ENCODE results near the gene TRIM47. TPM values are rescaled to one million over a fixed set of nuclear protein-coding genes. Genes with fewer than 3 reads are reported as not detected.

The TRIM47 gene
- total RNA-seq, 2 donors from 2014 or later: 21.3 to 62.9 TPM

DNA sequence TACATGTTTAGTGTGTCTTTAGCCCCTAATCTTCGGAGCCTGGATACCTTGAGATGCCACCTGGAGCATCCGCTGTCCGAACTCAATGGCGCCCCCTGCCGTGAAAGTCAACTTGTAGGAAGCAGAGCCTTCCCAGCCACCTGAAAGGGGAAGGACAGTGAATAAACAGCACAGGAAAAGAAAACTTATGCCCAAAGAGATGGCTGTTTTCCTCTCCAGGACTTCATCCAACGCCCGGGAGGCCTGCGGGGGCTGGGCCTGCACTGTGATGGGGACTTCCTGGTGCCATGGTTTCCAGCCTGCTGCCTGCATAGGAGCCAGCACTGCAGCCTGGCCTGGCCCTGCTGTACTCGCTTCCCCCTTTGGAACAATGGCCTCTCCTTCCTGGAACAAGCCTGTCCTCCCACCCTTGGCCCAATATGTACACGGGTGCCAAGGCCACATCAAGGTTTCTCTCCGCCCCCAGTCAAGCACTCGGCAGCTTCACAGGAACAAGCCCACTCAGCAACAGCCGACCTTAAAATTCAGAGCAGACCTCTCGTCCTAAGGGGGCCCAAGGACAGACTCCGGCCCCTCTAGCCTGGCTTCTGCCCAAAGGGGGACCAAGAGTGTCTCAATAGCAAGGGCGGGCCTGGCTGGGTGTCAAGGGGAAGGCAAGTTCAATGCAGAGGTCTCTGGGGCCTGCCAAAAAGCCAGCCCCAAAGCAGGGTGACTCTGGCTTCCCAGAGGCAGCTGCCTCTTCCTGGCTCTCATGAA is 29.7 kb downstream of the TRIM47 start:
- 43% methylated on average over 16 of the region's 16 CpGs for WGBS

DNA sequence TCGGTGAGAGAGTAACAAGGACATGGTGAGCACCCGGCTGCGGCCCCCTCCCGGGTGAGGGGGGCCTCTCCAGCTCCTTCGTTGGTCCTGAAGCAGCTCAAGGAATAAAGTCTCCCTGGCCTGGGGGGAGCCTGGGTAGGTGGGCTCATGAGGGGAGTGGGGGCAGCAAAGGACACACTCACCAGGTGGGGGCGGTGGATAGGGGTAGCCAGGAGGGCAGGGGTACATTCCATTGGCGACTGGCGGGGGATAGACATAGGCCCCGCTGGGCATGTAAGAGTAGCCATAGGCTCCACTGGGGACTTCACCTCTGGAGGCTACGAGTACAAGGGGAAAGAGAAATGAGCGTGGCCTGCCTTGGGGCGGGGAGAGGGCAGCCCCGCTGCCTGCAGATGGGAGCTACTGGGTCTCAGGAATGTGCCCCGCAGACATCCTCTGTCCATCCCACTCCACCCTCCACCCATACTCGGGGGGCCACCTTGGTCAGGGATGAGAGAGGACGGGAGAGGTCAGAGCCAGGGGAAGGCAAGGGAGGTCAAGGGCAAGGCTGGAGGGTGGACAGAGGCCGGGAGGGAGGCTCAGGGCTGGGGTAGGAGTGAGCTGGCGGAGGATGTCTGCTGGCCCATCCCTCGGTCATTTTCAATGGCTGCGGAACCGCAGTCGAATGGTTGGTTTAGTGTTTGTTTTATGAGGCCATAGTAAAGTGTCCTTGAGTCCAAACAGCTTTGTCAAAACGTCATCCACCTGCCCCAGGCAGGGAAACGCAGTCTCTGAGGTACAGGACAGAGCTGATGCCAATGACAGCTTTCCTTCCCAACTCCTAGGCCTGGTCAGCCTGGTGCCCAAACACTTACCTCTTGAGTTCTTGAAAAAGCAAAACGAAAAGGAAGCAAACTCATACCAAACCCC is 30.5 kb downstream of the TRIM47 start:
- peaks cover 16% of the 10 kb centered on the region for H3K4me1 ChIP-seq (replicated peaks)
- H3K27ac ChIP-seq: peak overlapping the region; percentile 3 to 50
- peaks cover 33 to 40% of the 10 kb centered on the region in 2 donors for H3K36me3 ChIP-seq
- no peaks in the 10 kb centered on the region for H3K27me3 ChIP-seq (replicated peaks; ENCODE audit: insufficient read depth)
- intact Hi-C loops (cut with DNase I): no loop called here
- no peaks in the 10 kb centered on the region for H3K9me3 ChIP-seq
- no peak overlapping the region for H3K4me3 ChIP-seq
- no peak for DNase-seq (ENCODE audit: low spot score)
- TF ChIP-seq POLR2A (IDR thresholded peaks at IDR 0.05) (no peak), POLR2AphosphoS5 (IDR thresholded peaks at IDR 0.05) (no peak)
- TF ChIP-seq, protein P1, sequence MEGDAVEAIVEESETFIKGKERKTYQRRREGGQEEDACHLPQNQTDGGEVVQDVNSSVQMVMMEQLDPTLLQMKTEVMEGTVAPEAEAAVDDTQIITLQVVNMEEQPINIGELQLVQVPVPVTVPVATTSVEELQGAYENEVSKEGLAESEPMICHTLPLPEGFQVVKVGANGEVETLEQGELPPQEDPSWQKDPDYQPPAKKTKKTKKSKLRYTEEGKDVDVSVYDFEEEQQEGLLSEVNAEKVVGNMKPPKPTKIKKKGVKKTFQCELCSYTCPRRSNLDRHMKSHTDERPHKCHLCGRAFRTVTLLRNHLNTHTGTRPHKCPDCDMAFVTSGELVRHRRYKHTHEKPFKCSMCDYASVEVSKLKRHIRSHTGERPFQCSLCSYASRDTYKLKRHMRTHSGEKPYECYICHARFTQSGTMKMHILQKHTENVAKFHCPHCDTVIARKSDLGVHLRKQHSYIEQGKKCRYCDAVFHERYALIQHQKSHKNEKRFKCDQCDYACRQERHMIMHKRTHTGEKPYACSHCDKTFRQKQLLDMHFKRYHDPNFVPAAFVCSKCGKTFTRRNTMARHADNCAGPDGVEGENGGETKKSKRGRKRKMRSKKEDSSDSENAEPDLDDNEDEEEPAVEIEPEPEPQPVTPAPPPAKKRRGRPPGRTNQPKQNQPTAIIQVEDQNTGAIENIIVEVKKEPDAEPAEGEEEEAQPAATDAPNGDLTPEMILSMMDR (IDR thresholded peaks at IDR 0.05): no peak
- WGBS: 86% methylated on average over 25 of the region's 25 CpGs

More for the DNA sequence above, 29.7 kb downstream of the TRIM47 start:
- peaks cover 33 to 40% of the 10 kb centered on the region in 2 donors for H3K36me3 ChIP-seq
- TF ChIP-seq, protein P1 (IDR thresholded peaks at IDR 0.05): peak; percentile 54 to 74 (median 68)
- TF ChIP-seq POLR2AphosphoS5 (IDR thresholded peaks at IDR 0.05) (peak; percentile 55), POLR2A (IDR thresholded peaks at IDR 0.05) (no peak)
- H3K27ac ChIP-seq: peak overlapping the region; percentile 3 to 50
- H3K4me3 ChIP-seq: no peak overlapping the region
- intact Hi-C loops (cut with DNase I): no loop called here
- H3K9me3 ChIP-seq: no peaks in the 10 kb centered on the region
- peak; percentile 80 for DNase-seq (ENCODE audit: low spot score)
- peaks cover 24% of the 10 kb centered on the region for H3K4me1 ChIP-seq (replicated peaks)
- no peaks in the 10 kb centered on the region for H3K27me3 ChIP-seq (replicated peaks; ENCODE audit: insufficient read depth)

DNA sequence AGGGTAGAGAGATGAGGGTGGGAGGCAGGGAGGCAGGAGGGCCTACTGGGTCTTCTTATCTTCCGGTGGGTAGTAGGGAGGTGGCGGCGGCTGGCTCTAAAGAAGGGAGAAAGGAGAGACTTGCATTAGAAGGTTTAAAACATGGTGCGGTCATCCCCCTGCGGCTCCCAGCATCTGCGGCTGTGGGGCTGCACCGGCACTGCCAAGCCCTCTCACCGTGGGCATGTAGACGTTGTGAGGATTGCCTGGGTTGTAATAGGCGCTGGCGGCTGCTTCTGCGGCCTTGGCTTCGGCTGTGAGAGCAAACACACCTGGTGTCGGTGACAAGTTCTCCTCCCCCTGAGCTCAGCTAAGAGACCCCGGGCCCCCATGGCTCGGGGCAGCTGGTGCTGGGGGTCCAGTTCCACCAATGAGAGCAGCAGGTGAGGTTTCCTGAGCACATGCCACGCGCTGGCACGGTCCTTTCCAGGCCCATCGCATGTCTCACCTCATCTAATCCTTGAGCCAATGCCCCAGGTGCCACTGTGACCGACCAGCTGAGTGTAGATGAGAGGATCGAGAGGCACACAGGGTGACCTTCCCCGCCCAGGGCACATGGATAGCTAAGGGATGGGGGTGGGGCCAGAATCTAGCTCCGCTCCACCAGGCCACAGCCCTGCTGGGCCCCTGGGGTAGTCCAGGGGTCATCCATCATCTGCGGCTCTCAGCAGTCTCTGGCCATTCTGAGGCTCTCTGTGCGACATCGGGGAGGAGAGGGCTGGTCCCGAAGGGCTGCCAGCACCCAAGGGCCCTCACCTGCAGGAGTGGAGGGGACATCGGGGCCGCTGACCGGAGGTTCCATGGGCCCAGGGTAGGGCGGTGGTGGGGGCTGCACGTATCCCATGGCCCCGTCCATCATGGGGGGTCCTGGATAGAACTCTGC is 31.4 kb downstream of the TRIM47 start:
- Histone ChIP-seq H3K9me3 (no peaks in the 10 kb centered on the region), H3K36me3 (peaks cover 33 to 40% of the 10 kb centered on the region in 2 donors), H3K27ac (peak overlapping the region in 1 of 2 donors; percentile 84), H3K27me3 (replicated peaks; ENCODE audit: insufficient read depth) (no peaks in the 10 kb centered on the region), H3K4me3 (no peak overlapping the region), H3K4me1 (replicated peaks) (peaks cover 16% of the 10 kb centered on the region)
- DNase-seq (ENCODE audit: low spot score): no peak
- intact Hi-C loops (cut with DNase I): no loop called here
- no peak for TF ChIP-seq POLR2AphosphoS5 (IDR thresholded peaks at IDR 0.05)
- TF ChIP-seq, protein P1 (IDR thresholded peaks at IDR 0.05): no peak
- TF ChIP-seq POLR2A (IDR thresholded peaks at IDR 0.05): no peak
- 77% methylated on average over 31 of the region's 34 CpGs for WGBS

DNA sequence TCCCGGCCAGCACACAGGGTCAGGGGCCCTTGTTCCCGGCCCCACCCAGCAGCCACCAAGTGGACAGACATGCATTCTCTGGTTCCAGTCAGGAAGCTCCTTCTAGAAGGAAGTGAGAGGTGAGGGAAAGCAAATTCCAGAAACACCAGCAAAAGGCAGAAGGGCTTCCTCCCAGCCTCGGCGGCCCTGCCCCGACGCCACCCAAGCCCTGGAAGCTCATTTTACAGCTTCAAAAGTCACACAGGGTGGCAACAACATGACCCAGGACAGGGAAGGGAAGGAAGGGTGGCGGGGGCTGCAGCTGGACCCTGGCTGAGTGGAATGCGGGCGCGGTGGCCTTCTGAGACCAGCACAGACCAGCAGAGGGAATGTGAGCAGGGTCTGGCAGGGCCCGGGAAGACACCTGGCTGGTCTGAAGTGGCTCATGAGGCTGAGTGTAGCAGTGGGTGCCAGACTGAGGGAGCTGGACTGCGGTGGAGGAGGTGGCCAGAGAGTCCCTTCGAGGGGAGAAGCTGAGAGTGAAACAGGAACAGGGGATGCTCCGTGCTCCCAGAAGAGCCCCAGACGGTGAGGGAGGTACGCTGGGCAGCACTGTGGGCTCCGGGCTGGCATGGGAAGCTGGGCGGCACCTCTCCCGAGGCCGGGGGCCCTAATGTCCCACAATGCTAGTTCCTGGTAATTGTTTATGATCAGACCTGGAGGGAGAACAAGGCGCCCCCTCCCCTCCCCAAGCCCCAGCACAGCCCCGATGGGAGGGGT is 32.3 kb downstream of the TRIM47 start:
- Histone ChIP-seq H3K9me3 (no peaks in the 10 kb centered on the region), H3K4me1 (replicated peaks) (peaks cover 16% of the 10 kb centered on the region), H3K36me3 (peaks cover 31 to 40% of the 10 kb centered on the region in 2 donors), H3K4me3 (no peak overlapping the region), H3K27me3 (replicated peaks; ENCODE audit: insufficient read depth) (no peaks in the 10 kb centered on the region), H3K27ac (peak overlapping the region; percentile 84 to 86)
- intact Hi-C loops (cut with DNase I): no loop called here
- no peak for DNase-seq (ENCODE audit: low spot score)
- TF ChIP-seq POLR2AphosphoS5 (IDR thresholded peaks at IDR 0.05): no peak
- TF ChIP-seq, protein P1 (IDR thresholded peaks at IDR 0.05): no peak
- 71% methylated on average over 22 of the region's 22 CpGs for WGBS

Measured in prostate gland (tissue), 2 donors.